ENCODE measurements around the gene ETS1. TPM values are rescaled to one million over a fixed set of nuclear protein-coding genes. Genes with fewer than 3 reads are reported as not detected.

Gene ETS1
- total RNA-seq, 2 donors from 2014 or later = 33.6 to 116 TPM

- H3K27me3 ChIP-seq (replicated peaks; ENCODE audit: insufficient read depth) = no peaks in the 10 kb centered on the region
- ATAC-seq (ENCODE audit: insufficient number of reproducible peaks, low FRiP score, low read depth) (no peak), DNase-seq (ENCODE audit: low spot score) (no peak)
- peaks cover 35 to 79% of the 10 kb centered on the region in 2 donors for H3K4me1 ChIP-seq (ENCODE audit: control insufficient read depth in 1 of 2, low read depth in 2 of 2)
- H3K27ac ChIP-seq = peak overlapping the region in 1 of 2 donors; percentile 16
- peak overlapping the region; percentile 99 for H3K4me3 ChIP-seq
- H3K36me3 ChIP-seq = peaks cover 2% of the 10 kb centered on the region
- TF ChIP-seq CTCF (IDR thresholded peaks at IDR 0.05) = no peak
- H3K9me3 ChIP-seq = no peaks in the 10 kb centered on the region
Measured at GRCh38 chr11:128515826-128516778, 71.3 kb downstream of the ETS1 start.

- Histone ChIP-seq H3K36me3 (peaks cover 2% of the 10 kb centered on the region), H3K27ac (peak overlapping the region in 1 of 2 donors; percentile 16), H3K9me3 (no peaks in the 10 kb centered on the region), H3K4me1 (ENCODE audit: control insufficient read depth in 1 of 2, low read depth in 2 of 2) (peaks cover 40 to 88% of the 10 kb centered on the region in 2 donors), H3K4me3 (peak overlapping the region; percentile 8), H3K27me3 (replicated peaks; ENCODE audit: insufficient read depth) (no peaks in the 10 kb centered on the region)
- no peak for TF ChIP-seq CTCF (IDR thresholded peaks at IDR 0.05)
- no peak for DNase-seq (ENCODE audit: low spot score)
- no peak for ATAC-seq (ENCODE audit: insufficient number of reproducible peaks, low FRiP score, low read depth)
Measured at GRCh38 chr11:128515086-128515485, 72.3 kb downstream of the ETS1 start.

GRCh38 chr11:128513915-128514681, 73.3 kb downstream of the ETS1 start:
- Histone ChIP-seq H3K4me1 (ENCODE audit: control insufficient read depth in 1 of 2, low read depth in 2 of 2) (peaks cover 44 to 88% of the 10 kb centered on the region in 2 donors), H3K36me3 (peaks cover 2% of the 10 kb centered on the region), H3K9me3 (no peaks in the 10 kb centered on the region), H3K27ac (no peak overlapping the region), H3K4me3 (no peak overlapping the region), H3K27me3 (replicated peaks; ENCODE audit: insufficient read depth) (no peaks in the 10 kb centered on the region)
- TF ChIP-seq CTCF (IDR thresholded peaks at IDR 0.05) = no peak
- ATAC-seq (ENCODE audit: insufficient number of reproducible peaks, low FRiP score, low read depth) (no peak), DNase-seq (ENCODE audit: low spot score) (no peak)

- ATAC-seq (ENCODE audit: insufficient number of reproducible peaks, low FRiP score, low read depth) (no peak), DNase-seq (ENCODE audit: low spot score) (no peak)
- H3K9me3 ChIP-seq = no peaks in the 10 kb centered on the region
- peaks cover 56 to 88% of the 10 kb centered on the region in 2 donors for H3K4me1 ChIP-seq (ENCODE audit: control insufficient read depth in 1 of 2, low read depth in 2 of 2)
- no peak overlapping the region for H3K27ac ChIP-seq
- no peak overlapping the region for H3K4me3 ChIP-seq
- H3K27me3 ChIP-seq (replicated peaks; ENCODE audit: insufficient read depth) = no peaks in the 10 kb centered on the region
- no peak for TF ChIP-seq CTCF (IDR thresholded peaks at IDR 0.05)
- peaks cover 2% of the 10 kb centered on the region for H3K36me3 ChIP-seq
Measured at GRCh38 chr11:128512474-128512996, 74.8 kb downstream of the ETS1 start.

GRCh38 chr11:128511712-128512111, 75.6 kb downstream of the ETS1 start:
- peaks cover 2% of the 10 kb centered on the region for H3K36me3 ChIP-seq
- H3K9me3 ChIP-seq = no peaks in the 10 kb centered on the region
- no peaks in the 10 kb centered on the region for H3K27me3 ChIP-seq (replicated peaks; ENCODE audit: insufficient read depth)
- DNase-seq (ENCODE audit: low spot score) (no peak), ATAC-seq (ENCODE audit: insufficient number of reproducible peaks, low FRiP score, low read depth) (no peak)
- TF ChIP-seq CTCF (IDR thresholded peaks at IDR 0.05) = no peak
- H3K4me3 ChIP-seq = peak overlapping the region; percentile 5
- no peak overlapping the region for H3K27ac ChIP-seq
- peaks cover 53 to 86% of the 10 kb centered on the region in 2 donors for H3K4me1 ChIP-seq (ENCODE audit: control insufficient read depth in 1 of 2, low read depth in 2 of 2)
